Neural cell (in vitro differentiated cells): ENCODE data around the gene KCNQ2. TPM values are rescaled to one million over a fixed set of nuclear protein-coding genes. Genes with fewer than 3 reads are reported as not detected.

Source experiments
- H2AFZ ChIP-seq: fragments of 200-600, 300-800 bp; sonication (generic), shearing (Covaris generic); 2 replicates; pipeline ENCODE4 v1.6.0; 2014; ENCODE audit warnings: low read depth, mild to moderate bottlenecking, antibody characterized with exemption, low read length, moderate library complexity
- H3F3A ChIP-seq: fragments of 200-600 bp; shearing (Covaris generic); 2 replicates; pipeline ENCODE4 v1.6.1; 2016; ENCODE audit warnings: mild to moderate bottlenecking, moderate library complexity, mixed read lengths, antibody characterized with exemption, low read length; ENCODE audit not compliant: insufficient read depth, poor library complexity, severe bottlenecking
- H3K27ac ChIP-seq: fragments of 200-600, 300-800 bp; sonication (generic), shearing (Covaris generic); 2 replicates; pipeline ENCODE4 v1.5.1; 2014; ENCODE audit warnings: mild to moderate bottlenecking, low read length, moderate library complexity
- H3K27me3 ChIP-seq: fragments of 300-800, 200-600 bp; sonication (generic), shearing (Covaris generic); 2 replicates; pipeline ENCODE4 v1.6.0; 2014; ENCODE audit warnings: mild to moderate bottlenecking, low read depth, low read length, moderate library complexity; ENCODE audit not compliant: insufficient read depth
- H3K36me3 ChIP-seq: fragments of 300-800, 200-600 bp; sonication (generic), shearing (Covaris generic); 2 replicates; pipeline ENCODE4 v1.5.1; 2014; ENCODE audit warnings: mild to moderate bottlenecking, antibody characterized with exemption, low read length, moderate library complexity; ENCODE audit not compliant: insufficient read depth
- H3K4me2 ChIP-seq: fragments of 300-800, 200-600 bp; sonication (generic), shearing (Covaris generic); 2 replicates; pipeline ENCODE4 v1.6.0; 2014; ENCODE audit warnings: mild to moderate bottlenecking, low read length
- H3K4me3 ChIP-seq: fragments of 300-800, 200-600 bp; sonication (generic), shearing (Covaris generic); 2 replicates; pipeline ENCODE4 v1.5.1; 2014; ENCODE audit warnings: mild to moderate bottlenecking, low read length, moderate library complexity
- H3K79me2 ChIP-seq: fragments of 200-600 bp; shearing (Covaris generic); replicated peaks from 2 replicates; pipeline ENCODE4 v1.6.0; 2014; ENCODE audit warnings: mild to moderate bottlenecking, low read length, moderate library complexity; ENCODE audit not compliant: insufficient read depth
- H3K9ac ChIP-seq: fragments of 300-800, 200-600 bp; sonication (generic), shearing (Covaris generic); 2 replicates; pipeline ENCODE4 v1.6.1; 2016; ENCODE audit warnings: mild to moderate bottlenecking, low read length, mixed read lengths
- H3K9me2 ChIP-seq: fragments of 200-600 bp; shearing (Covaris generic); 2 replicates; pipeline ENCODE4 v1.6.1; 2016; ENCODE audit warnings: mild to moderate bottlenecking, low read length, mixed read lengths; ENCODE audit not compliant: insufficient read depth
- H3K9me3 ChIP-seq: fragments of 200-600, 300-800 bp; sonication (generic), shearing (Covaris generic); 2 replicates; pipeline ENCODE4 v1.6.1; 2016; ENCODE audit warnings: mild to moderate bottlenecking, mixed run types, low read length, moderate library complexity, mixed read lengths
- H4K20me1 ChIP-seq: fragments of 200-600 bp; shearing (Covaris generic); 2 replicates; pipeline ENCODE4 v1.6.1; 2016; ENCODE audit warnings: mild to moderate bottlenecking, mixed run types; ENCODE audit not compliant: insufficient read depth
- EP300 ChIP-seq: fragments of 450-650 bp; conservative IDR thresholded peaks from 2 replicates; pipeline ENCODE4 v1.6.1; 2014; ENCODE audit warnings: antibody characterized with exemption, mild to moderate bottlenecking, moderate library complexity; ENCODE audit not compliant: poor library complexity, severe bottlenecking
- EZH2 ChIP-seq: fragments of 200-600, 300-800 bp; shearing (Covaris generic), sonication (generic); IDR thresholded peaks from 2 replicates; pipeline ENCODE4 v1.6.1; 2014; ENCODE audit warnings: antibody characterized with exemption, low read length, borderline replicate concordance, mild to moderate bottlenecking; ENCODE audit not compliant: insufficient read depth, poor library complexity, severe bottlenecking
- MXI1 ChIP-seq: fragments of 450-650 bp; conservative IDR thresholded peaks from 2 replicates; pipeline ENCODE4 v1.6.1; 2014; ENCODE audit warnings: antibody characterized with exemption, mild to moderate bottlenecking; ENCODE audit not compliant: poor library complexity, severe bottlenecking
- POLR2AphosphoS5 ChIP-seq: IDR thresholded peaks from 2 replicates; pipeline ENCODE4 v1.6.1; 2012
- RAD21 ChIP-seq: fragments of 450-650 bp; conservative IDR thresholded peaks from 2 replicates; pipeline ENCODE4 v1.6.1; 2014; ENCODE audit warnings: antibody characterized with exemption, mild to moderate bottlenecking, moderate library complexity
- SMC3 ChIP-seq: fragments of 450-650 bp; conservative IDR thresholded peaks from 2 replicates; pipeline ENCODE4 v1.6.1; 2014; ENCODE audit warnings: antibody characterized with exemption, mild to moderate bottlenecking, moderate library complexity; ENCODE audit not compliant: poor library complexity
- polyA plus RNA-seq: library from polyadenylated mRNA; depleted of rRNA; stranded (reverse); fragments of >200 nt; gene quantifications from 2 replicates; pipeline ENCODE4 v1.2.3, GENCODE V29; 2014
- TF ChIP-seq, protein P1 (sequence below): IDR thresholded peaks from 2 replicates; pipeline ENCODE4 v1.6.1; 2012; ENCODE audit warnings: borderline replicate concordance
- TF ChIP-seq, protein P2 (sequence below): fragments of 450-650 bp; IDR thresholded peaks from 2 replicates; pipeline ENCODE4 v1.5.1; 2014; ENCODE audit warnings: antibody characterized with exemption, mild to moderate bottlenecking, moderate library complexity; ENCODE audit not compliant: poor library complexity, severe bottlenecking

The KCNQ2 gene
- polyA plus RNA-seq, 1 donor from 2014 or later = 84.7 TPM

DNA sequence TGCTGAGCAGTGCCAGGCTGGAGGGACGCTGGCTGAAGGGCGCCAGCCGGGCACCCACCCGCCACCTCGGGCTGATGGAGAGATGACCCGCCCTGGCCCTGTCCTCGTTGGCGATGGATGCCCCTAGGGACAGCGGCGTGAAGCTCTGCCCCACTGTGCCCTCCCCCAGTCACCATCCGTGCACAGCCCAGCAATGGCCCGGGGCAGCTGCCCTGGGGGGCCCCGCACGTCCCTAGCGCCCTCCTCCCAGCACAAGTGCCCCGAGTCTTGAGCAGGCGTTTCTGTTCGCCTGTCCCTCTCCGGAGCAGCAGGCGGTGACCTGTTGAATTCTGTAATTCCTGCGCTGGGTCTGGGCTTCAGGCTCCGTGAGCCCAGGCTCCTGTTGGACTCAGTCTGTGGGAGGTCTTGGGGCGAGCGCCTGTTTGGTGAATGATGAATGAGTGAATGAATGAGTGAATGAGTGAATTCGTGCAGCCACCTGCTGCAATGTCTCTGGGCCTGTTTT is 74.5 kb downstream of the KCNQ2 start:
- Histone ChIP-seq H3K9me2 (no peaks in the 10 kb centered on the region), H3K27me3 (no peaks in the 10 kb centered on the region)
- no peak for TF ChIP-seq EZH2
- TF ChIP-seq, protein P1, sequence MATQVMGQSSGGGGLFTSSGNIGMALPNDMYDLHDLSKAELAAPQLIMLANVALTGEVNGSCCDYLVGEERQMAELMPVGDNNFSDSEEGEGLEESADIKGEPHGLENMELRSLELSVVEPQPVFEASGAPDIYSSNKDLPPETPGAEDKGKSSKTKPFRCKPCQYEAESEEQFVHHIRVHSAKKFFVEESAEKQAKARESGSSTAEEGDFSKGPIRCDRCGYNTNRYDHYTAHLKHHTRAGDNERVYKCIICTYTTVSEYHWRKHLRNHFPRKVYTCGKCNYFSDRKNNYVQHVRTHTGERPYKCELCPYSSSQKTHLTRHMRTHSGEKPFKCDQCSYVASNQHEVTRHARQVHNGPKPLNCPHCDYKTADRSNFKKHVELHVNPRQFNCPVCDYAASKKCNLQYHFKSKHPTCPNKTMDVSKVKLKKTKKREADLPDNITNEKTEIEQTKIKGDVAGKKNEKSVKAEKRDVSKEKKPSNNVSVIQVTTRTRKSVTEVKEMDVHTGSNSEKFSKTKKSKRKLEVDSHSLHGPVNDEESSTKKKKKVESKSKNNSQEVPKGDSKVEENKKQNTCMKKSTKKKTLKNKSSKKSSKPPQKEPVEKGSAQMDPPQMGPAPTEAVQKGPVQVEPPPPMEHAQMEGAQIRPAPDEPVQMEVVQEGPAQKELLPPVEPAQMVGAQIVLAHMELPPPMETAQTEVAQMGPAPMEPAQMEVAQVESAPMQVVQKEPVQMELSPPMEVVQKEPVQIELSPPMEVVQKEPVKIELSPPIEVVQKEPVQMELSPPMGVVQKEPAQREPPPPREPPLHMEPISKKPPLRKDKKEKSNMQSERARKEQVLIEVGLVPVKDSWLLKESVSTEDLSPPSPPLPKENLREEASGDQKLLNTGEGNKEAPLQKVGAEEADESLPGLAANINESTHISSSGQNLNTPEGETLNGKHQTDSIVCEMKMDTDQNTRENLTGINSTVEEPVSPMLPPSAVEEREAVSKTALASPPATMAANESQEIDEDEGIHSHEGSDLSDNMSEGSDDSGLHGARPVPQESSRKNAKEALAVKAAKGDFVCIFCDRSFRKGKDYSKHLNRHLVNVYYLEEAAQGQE = no peak
- no peak for TF ChIP-seq RAD21
- no peak for TF ChIP-seq POLR2AphosphoS5
- no peak for TF ChIP-seq SMC3
- TF ChIP-seq, protein P2, sequence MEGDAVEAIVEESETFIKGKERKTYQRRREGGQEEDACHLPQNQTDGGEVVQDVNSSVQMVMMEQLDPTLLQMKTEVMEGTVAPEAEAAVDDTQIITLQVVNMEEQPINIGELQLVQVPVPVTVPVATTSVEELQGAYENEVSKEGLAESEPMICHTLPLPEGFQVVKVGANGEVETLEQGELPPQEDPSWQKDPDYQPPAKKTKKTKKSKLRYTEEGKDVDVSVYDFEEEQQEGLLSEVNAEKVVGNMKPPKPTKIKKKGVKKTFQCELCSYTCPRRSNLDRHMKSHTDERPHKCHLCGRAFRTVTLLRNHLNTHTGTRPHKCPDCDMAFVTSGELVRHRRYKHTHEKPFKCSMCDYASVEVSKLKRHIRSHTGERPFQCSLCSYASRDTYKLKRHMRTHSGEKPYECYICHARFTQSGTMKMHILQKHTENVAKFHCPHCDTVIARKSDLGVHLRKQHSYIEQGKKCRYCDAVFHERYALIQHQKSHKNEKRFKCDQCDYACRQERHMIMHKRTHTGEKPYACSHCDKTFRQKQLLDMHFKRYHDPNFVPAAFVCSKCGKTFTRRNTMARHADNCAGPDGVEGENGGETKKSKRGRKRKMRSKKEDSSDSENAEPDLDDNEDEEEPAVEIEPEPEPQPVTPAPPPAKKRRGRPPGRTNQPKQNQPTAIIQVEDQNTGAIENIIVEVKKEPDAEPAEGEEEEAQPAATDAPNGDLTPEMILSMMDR = no peak
- TF ChIP-seq EP300 = no peak
- TF ChIP-seq MXI1 = no peak

DNA sequence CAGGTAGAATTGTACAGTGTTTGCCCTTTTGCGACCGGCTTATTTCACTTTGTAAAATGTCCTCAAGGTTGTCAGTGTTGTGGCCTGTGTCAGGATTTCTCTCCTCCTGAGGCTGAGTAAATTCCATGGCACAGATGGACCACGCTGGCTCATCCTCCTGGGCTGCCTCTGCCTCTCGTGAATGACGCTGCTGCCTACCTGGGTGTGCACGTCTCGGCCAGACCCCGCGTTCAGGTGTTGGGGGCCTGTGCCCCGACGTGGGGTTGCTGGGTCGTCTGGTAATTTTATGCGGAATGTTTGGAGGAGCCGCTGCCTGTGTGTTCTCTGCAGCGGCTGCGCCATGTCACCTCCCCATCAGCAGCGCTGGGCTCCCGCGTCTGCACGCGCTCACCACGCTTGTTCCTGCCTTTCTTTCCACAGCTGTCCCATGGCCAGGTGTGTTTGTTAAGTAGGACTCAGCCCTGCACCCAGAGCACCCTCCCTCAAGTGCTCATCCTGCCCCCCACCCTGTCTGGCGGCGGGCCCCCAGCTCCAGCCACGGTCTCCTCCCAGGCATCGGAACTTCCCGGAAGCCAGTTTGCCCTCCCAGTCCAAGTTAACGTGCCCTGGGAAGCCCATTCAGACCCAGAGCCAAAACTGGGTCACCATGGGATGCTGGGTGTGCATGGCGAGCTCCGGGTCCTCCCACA is 75.2 kb downstream of the KCNQ2 start:
- Histone ChIP-seq H3K79me2 (no peaks in the 10 kb centered on the region), H3K9me3 (no peaks in the 10 kb centered on the region), H3K4me3 (no peak overlapping the region)

More for the DNA sequence above, 74.5 kb downstream of the KCNQ2 start:
- Histone ChIP-seq H4K20me1 (no peaks in the 10 kb centered on the region), H3K27ac (no peak overlapping the region), H3K9ac (no peak overlapping the region), H3K79me2 (no peaks in the 10 kb centered on the region), H3K9me3 (no peaks in the 10 kb centered on the region), H3K36me3 (no peaks in the 10 kb centered on the region), H3K4me3 (no peak overlapping the region), H3F3A (no peaks in the 10 kb centered on the region), H3K4me2 (no peak overlapping the region), H2AFZ (no peak overlapping the region)

More for the DNA sequence above, 75.2 kb downstream of the KCNQ2 start:
- Histone ChIP-seq H2AFZ (no peak overlapping the region), H3F3A (no peaks in the 10 kb centered on the region), H3K27me3 (no peaks in the 10 kb centered on the region), H4K20me1 (no peaks in the 10 kb centered on the region), H3K36me3 (no peaks in the 10 kb centered on the region), H3K9ac (no peak overlapping the region), H3K27ac (no peak overlapping the region), H3K4me2 (no peak overlapping the region), H3K9me2 (no peaks in the 10 kb centered on the region)
- TF ChIP-seq POLR2AphosphoS5 = peak; percentile 1
- TF ChIP-seq, protein P2 = no peak
